ENCODE measurements around the gene FCHO2.

Gene FCHO2

GRCh38 chr5:73032635-73033034 lies 76.8 kb downstream of the FCHO2 start:
- no peak for DNase-seq

- no peak for DNase-seq
Measured at GRCh38 chr5:73037545-73037944, 81.7 kb downstream of the FCHO2 start.

- DNase-seq: no peak
Measured at GRCh38 chr5:73039082-73039481, 83.2 kb downstream of the FCHO2 start.

GRCh38 chr5:73042993-73043392 lies 87.2 kb downstream of the FCHO2 start:
- DNase-seq: no peak

DNA sequence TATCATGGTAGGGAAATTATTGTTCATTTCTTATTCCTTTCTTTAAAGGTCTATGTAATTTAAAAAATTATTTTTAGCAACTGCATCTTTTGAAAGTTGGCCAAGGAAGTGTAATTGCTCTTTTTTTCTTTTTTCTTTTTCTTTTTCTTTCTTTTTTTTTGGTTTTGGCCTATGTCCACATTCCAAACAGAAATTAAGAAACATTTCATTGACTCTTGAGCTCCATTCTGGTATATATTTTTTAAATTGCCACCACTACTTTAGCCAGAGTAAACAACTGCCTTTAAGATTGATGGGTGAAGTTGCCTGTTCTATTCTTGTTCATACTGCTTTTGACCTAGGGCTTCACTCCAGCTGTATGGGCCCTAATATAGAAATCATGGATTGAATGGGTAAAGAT lies 88.7 kb downstream of the FCHO2 start:
- DNase-seq: no peak

DNA sequence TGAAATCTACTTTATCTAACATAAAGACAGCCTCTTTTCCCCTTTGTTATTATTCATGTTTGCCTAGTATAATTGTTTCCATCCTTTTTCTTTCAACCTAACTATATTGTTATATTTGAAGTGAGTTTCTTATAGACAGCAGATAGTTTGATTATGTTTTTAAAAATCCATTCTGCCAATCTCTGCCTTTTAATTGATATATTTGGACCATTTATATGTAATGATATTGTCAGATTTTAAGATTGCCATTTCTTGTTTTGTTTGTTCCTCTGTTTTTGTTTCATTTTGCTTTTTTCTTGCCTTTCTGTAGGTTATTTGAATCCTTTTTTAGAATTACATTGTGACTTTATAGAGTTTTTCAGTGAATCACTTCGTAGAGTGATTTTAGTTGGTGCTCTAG lies 89.8 kb downstream of the FCHO2 start:
- no peak for DNase-seq

DNA sequence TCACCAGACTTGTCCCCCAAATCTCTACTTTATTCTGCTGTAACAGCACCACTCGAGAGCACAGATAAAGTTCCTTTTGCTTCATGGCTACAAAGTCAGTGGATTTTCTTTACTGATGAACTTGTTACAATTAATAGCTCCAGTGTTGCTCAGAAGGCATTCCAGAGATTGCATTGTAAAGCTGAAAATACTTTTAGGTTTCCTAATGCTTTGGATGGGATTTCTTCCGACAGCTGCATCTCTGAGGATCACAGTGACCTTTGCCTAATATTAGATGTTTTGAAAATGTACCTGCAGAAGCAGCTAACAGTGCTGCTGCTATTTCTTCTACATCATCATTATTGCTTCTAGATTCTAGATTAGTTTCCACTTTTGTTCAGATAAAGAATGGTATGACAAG lies 105.8 kb downstream of the FCHO2 start:
- DNase-seq: no peak

DNA sequence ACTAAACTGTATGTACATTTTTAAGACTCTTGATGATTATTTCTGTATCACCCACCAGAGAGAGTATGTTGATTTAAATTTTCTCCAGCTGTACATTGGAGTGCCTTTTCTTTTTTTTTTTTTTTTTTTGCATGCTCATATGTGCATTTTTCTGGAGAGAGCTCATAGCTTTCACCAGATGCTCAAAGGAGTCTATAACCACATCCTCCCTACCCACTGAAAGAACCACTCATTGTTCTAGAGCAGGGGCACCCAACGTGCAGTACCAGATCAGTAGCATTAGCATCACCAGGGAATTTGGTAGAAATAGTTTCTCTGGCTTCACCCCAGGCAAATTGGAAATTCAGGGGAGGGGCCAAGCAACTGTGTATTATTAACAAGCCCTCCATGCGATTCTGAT lies 110.6 kb downstream of the FCHO2 start:
- no peak for DNase-seq

- no peak for DNase-seq
Measured at GRCh38 chr5:73067213-73067612, 111.4 kb downstream of the FCHO2 start.

DNA sequence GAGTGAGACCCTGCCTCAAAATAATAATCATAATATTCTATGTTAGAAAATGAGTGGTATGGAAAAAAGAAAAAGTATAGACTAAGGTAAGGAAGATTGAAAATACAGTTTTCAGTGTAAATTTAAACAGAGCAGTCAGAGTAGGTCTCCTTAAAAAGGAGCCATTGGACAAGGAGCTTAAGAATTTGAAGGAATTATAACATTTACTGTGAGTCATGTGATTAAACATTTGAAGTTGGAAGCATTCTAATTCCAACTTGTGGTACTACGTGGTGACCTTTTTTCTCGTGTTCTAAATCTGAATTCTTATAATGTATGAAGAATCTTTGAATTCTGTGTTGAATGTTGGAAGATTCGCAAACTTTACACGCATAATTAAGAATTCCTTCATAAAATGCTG lies 125.3 kb downstream of the FCHO2 start:
- DNase-seq: no peak

- DNase-seq: no peak
Measured at GRCh38 chr5:73088026-73088425, 132.2 kb downstream of the FCHO2 start.

- DNase-seq: no peak
Measured at GRCh38 chr5:73093943-73094342, 138.1 kb downstream of the FCHO2 start.

- DNase-seq: no peak
Measured at GRCh38 chr5:73094415-73094814, 138.6 kb downstream of the FCHO2 start.

DNA sequence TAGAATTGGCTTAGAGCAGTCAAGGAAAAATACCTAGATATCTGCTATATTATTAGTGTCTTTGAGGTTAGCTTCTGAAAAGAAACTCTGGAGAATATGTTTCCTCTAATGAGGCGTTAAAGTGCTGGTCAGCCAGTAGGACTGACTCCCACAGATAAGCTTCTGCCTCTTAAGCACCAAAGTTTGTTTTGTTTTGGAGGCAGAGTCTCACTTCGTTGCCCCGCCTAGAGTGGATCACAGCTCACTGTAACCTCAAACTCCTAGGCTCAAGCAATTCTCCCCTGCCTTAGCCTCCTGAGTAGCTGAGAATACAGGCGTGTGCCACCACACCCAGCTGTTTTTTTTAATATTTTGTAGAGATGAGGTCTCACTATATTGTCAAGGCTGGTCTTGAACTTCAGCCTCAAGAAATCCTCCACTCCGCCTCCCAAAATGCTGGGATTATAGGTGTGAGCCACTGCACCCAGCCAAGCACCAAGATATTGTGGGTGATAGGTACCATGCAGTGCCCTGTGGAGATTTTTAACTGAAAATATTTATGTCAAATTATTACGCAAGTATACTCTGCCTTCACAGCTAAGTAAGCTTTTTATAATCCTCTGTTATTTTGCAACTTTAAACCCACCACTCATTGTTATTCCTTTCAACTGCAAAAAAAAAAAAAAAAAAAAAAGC lies 139.9 kb downstream of the FCHO2 start:
- DNase-seq: no peak

DNA sequence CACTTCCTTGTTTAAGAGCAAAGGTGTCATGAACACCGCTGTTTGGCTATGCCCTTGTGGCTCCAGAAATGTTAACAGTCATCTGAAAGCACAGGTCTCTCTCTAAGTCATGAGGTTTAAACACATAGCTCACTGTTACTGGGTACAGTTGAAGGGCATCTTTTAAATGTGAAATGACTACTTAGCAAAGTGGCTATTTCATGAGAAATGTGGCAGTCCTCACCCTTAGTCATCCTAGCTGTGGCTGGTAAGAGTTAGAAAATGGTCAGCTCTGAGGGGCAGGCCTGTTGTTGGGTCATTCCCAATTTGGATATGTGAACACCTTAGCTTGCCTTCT lies 140.4 kb downstream of the FCHO2 start:
- DNase-seq: no peak

- DNase-seq: no peak
Measured at GRCh38 chr5:73097740-73098139, 141.9 kb downstream of the FCHO2 start.

- no peak for DNase-seq
Measured at GRCh38 chr5:73100109-73100508, 144.3 kb downstream of the FCHO2 start.

DNA sequence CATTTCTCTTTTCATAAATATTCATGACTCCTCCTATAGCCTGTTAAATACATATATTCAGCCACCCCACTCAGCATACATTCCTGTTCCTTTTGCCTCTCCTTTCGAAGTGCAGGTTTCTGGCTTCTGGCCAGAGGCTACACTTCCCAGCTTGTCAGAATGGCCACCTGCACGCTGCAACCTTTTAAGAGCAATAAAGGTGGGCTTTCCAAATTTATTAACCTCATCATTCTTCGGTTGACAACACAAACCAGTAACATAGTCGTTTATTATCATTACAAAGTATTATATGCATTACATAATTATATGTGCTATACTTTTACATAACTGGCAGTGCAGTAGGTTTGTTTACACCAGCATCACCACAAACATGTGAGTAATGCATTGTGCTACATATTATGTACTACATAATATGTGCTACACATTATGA lies 148.0 kb downstream of the FCHO2 start:
- DNase-seq: no peak

DNA sequence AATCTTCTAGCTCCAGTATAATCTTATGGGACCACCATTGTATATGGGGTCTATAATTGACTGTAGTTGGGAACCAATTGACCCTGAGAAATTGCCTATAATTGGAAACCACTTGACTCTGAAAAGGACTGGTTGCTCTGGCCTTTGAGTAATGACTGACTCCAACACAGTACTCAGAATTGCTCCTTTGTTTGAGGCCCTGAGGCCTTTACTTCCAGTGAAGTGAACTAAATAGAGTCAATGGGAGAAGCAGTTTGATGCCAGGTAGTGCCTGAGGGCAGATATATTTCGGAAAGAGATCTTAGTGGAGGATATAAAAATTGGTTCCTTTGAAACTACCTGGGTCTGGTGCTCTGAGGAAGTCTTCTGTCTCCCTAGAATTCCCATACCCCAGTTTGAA lies 148.5 kb downstream of the FCHO2 start:
- no peak for DNase-seq

DNA sequence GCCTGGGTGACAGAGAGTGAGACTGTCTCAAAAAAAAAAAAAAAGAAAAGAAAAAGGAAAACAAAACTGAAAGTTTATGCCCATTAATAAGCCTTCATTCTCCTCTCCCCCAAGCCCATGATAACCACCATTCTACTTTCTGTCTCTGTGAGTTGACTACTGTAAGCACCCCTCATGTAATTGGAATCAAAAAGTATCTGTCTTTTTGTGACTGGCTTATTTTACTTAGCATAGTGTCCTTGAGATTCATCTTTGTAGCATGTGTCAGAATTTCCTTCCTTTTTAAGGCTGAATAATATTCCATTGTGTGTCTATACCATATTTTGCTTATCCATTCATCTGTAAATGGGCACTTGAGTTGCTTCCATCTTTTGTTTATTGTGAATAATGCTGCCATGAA lies 150.5 kb downstream of the FCHO2 start:
- DNase-seq: no peak

GRCh38 chr5:73110190-73110589 lies 154.3 kb downstream of the FCHO2 start:
- no peak for DNase-seq

DNA sequence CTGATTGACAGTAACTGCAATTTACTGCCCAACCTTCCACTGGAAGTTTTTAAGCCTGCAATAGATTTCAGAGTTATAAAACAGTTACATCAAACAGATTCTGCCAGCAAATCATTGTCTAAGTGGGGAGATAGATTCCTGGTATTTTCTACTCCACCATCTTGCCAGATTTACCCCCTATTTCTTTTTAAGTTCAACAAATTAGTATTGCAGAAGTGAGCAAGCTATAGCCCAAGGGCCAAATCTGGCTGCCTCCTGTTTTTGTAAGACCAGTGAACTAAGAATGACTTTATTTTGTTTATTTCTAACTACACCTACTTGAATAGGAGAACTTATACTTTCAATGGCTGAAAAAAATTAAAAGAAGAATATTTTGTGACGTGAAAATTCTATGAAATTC lies 155.7 kb downstream of the FCHO2 start:
- DNase-seq: no peak

- no peak for DNase-seq
Measured at GRCh38 chr5:73112359-73112758, 156.5 kb downstream of the FCHO2 start.

GRCh38 chr5:73114044-73114688 lies 158.3 kb downstream of the FCHO2 start:
- DNase-seq: no peak

GRCh38 chr5:73115399-73116051 lies 159.7 kb downstream of the FCHO2 start:
- no peak for DNase-seq

All from stimulated activated CD4-positive, alpha-beta T cell treated with anti-CD3 and anti-CD28 coated beads, Interleukin-4, amount 100 ng/mL, for 4 hours (primary cell).